HS-27A (cell line): ENCODE data around the gene PODN.

Source experiments
- DNase-seq: peaks from one replicate; pipeline ENCODE4 v3.0.0-alpha.2; 2012; ENCODE audit warnings: low read depth, missing footprints

Gene PODN

GRCh38 chr1:53050310-53050709, 11.7 kb upstream of the PODN start:
- no peak for DNase-seq

- DNase-seq: no peak
These were observed 10.3 kb upstream of the PODN start for GRCh38 chr1:53051676-53052075.

- no peak for DNase-seq
These were observed 4.9 kb upstream of the PODN start for GRCh38 chr1:53057127-53057526.

GRCh38 chr1:53060579-53060978, 1.4 kb upstream of the PODN start:
- DNase-seq: no peak

GRCh38 chr1:53061123-53061858, 722 bp upstream of the PODN start:
- no peak for DNase-seq

- DNase-seq: no peak
These were observed 937 bp downstream of the PODN start for GRCh38 chr1:53062708-53063591.

GRCh38 chr1:53063744-53064515, 1.9 kb downstream of the PODN start:
- no peak for DNase-seq

- DNase-seq: no peak
These were observed 3.4 kb downstream of the PODN start for GRCh38 chr1:53065391-53065790.

- no peak for DNase-seq
These were observed 4.5 kb downstream of the PODN start for GRCh38 chr1:53066488-53066887.

- no peak for DNase-seq
These were observed 5.1 kb downstream of the PODN start for GRCh38 chr1:53066891-53067738.

GRCh38 chr1:53067886-53068285, 5.9 kb downstream of the PODN start:
- no peak for DNase-seq

GRCh38 chr1:53068314-53069099, 6.5 kb downstream of the PODN start:
- DNase-seq: no peak

- no peak for DNase-seq
These were observed 7.3 kb downstream of the PODN start for GRCh38 chr1:53069265-53069662.

GRCh38 chr1:53069663-53070327, 7.8 kb downstream of the PODN start:
- no peak for DNase-seq

GRCh38 chr1:53070621-53071020, 8.6 kb downstream of the PODN start:
- no peak for DNase-seq

GRCh38 chr1:53071167-53071865, 9.3 kb downstream of the PODN start:
- no peak for DNase-seq

- DNase-seq: no peak
These were observed 9.9 kb downstream of the PODN start for GRCh38 chr1:53071915-53072314.

- DNase-seq: no peak
These were observed 11.3 kb downstream of the PODN start for GRCh38 chr1:53073287-53073686.

- DNase-seq: no peak
These were observed 11.9 kb downstream of the PODN start for GRCh38 chr1:53073868-53074311.
